K562 (cell line): Measurements from ENCODE around the gene CCDC90B.
"Not testable (repeated sequence)": the region's sequence is repeated elsewhere in the genome, so short reads cannot be mapped to it uniquely, and the experiment has no call there.

ENCODE experiments used
- E4F1 ChIP-seq: fragments of 250-450 bp; sonication (Bioruptor Pico); IDR thresholded peaks from 2 replicates; pipeline ENCODE4 v1.5.0; 2021; ENCODE audit warnings: mild to moderate bottlenecking, borderline replicate concordance
- EHMT2 ChIP-seq: fragments of 450-650 bp; IDR thresholded peaks from 2 replicates; pipeline ENCODE4 v1.6.1; 2018; ENCODE audit warnings: antibody characterized with exemption
- JUN ChIP-seq, 2 experiments: sonication (generic) in 1 of 2; formaldehyde crosslinking in 1 of 2; IDR thresholded peaks; 2 replicates each; pipeline versions ENCODE4 v1.6.1 to v1.8.0; 2012 to 2022; ENCODE audit warnings: borderline replicate concordance in 2 of 2, mild to moderate bottlenecking in 2 of 2, improper control_type of control experiment in 1 of 2, low read depth in 1 of 2, low read length in 1 of 2, missing genetic modification reagents in 1 of 2
- POLR2A ChIP-seq: fragments of 450-650 bp; conservative IDR thresholded peaks from 2 replicates; pipeline ENCODE4 v1.6.1; 2016
- TF ChIP-seq, protein P1 (sequence below): sonication (generic); formaldehyde crosslinking; IDR thresholded peaks from 2 replicates; pipeline ENCODE4 v1.4.0; 2020; ENCODE audit warnings: mild to moderate bottlenecking, missing genetic modification reagents
- TF ChIP-seq, protein P2 (sequence below), 3 experiments: IDR thresholded peaks in 2 of 3; conservative IDR thresholded peaks in 1 of 3; 2 replicates each; pipeline ENCODE4 v1.5.1; 2011 to 2012; ENCODE audit warnings: low read length in 3 of 3, mild to moderate bottlenecking in 3 of 3, control low read depth in 2 of 3, improper control_type of control experiment in 1 of 3, inconsistent platforms in 1 of 3, low read depth in 1 of 3, mixed read lengths in 1 of 3, moderate library complexity in 1 of 3; ENCODE audit not compliant: insufficient read depth in 2 of 3

GRCh38 chr11:83316897-83317268 lies 30.7 kb upstream of the CCDC90B start:
- TF ChIP-seq, protein P1, sequence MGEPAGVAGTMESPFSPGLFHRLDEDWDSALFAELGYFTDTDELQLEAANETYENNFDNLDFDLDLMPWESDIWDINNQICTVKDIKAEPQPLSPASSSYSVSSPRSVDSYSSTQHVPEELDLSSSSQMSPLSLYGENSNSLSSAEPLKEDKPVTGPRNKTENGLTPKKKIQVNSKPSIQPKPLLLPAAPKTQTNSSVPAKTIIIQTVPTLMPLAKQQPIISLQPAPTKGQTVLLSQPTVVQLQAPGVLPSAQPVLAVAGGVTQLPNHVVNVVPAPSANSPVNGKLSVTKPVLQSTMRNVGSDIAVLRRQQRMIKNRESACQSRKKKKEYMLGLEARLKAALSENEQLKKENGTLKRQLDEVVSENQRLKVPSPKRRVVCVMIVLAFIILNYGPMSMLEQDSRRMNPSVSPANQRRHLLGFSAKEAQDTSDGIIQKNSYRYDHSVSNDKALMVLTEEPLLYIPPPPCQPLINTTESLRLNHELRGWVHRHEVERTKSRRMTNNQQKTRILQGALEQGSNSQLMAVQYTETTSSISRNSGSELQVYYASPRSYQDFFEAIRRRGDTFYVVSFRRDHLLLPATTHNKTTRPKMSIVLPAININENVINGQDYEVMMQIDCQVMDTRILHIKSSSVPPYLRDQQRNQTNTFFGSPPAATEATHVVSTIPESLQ (CRISPR knock-in tag): not testable (repeated sequence)
- TF ChIP-seq, protein P2, sequence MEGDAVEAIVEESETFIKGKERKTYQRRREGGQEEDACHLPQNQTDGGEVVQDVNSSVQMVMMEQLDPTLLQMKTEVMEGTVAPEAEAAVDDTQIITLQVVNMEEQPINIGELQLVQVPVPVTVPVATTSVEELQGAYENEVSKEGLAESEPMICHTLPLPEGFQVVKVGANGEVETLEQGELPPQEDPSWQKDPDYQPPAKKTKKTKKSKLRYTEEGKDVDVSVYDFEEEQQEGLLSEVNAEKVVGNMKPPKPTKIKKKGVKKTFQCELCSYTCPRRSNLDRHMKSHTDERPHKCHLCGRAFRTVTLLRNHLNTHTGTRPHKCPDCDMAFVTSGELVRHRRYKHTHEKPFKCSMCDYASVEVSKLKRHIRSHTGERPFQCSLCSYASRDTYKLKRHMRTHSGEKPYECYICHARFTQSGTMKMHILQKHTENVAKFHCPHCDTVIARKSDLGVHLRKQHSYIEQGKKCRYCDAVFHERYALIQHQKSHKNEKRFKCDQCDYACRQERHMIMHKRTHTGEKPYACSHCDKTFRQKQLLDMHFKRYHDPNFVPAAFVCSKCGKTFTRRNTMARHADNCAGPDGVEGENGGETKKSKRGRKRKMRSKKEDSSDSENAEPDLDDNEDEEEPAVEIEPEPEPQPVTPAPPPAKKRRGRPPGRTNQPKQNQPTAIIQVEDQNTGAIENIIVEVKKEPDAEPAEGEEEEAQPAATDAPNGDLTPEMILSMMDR (IDR thresholded peaks at IDR 0.05 in 2 of 3, conservative IDR thresholded peaks at IDR 0.05 in 1 of 3; ENCODE audit: insufficient read depth in 2 of 3, low read depth in 1 of 3, low read length in 3 of 3): not testable (repeated sequence)
- TF ChIP-seq EHMT2; POLR2A; JUN (IDR thresholded peaks at IDR 0.05; ENCODE audit: borderline replicate concordance, low read depth, low read length); JUN (CRISPR knock-in tag; IDR thresholded peaks at IDR 0.05; ENCODE audit: borderline replicate concordance); E4F1: not testable (repeated sequence)
